Endothelial cell of umbilical vein (primary cell): ENCODE measurements around the gene EFNA2. TPM values are rescaled to one million over a fixed set of nuclear protein-coding genes. Genes with fewer than 3 reads are reported as not detected.

Source experiments
- BruUV-seq: library from RNA; stranded (reverse); fragments of 400-500 nt; replicated peaks from 2 replicates; lab custom pipeline; 2021; lab: Mats Ljungman, UMichigan
- CTCF ChIA-PET: fragments of 300-600, 350-600 bp; sonication (Branson Sonifier 250); formaldehyde crosslinking; loops from one replicate; lab custom pipeline; 2021; ENCODE audit warnings: antibody characterized with exemption, inconsistent platforms; lab: Charles Lee
- POLR2A ChIA-PET: fragments of 300-600, 350-600 bp; sonication (Branson Sonifier 250); formaldehyde crosslinking; loops from one replicate; lab custom pipeline; 2021; ENCODE audit warnings: antibody characterized with exemption, inconsistent platforms; lab: Charles Lee
- DNase-seq: peaks from one replicate; pipeline ENCODE4 v3.0.0-alpha.2; 2011; ENCODE audit warnings: low read depth, low spot score
- FAIRE-seq: peaks from 2 replicates; lab custom pipeline; 2011; peaks lifted over from hg19 to GRCh38; lab: Jason Lieb, UNC
- H2AFZ ChIP-seq: 2 replicates; pipeline ENCODE4 v1.6.0; 2012; ENCODE audit warnings: low read depth, low read length, control low read depth, inconsistent platforms
- H3K27ac ChIP-seq: 2 replicates; pipeline ENCODE4 v1.5.1; 2011; ENCODE audit warnings: low read depth, mild to moderate bottlenecking, control low read depth, low read length, moderate library complexity; ENCODE audit not compliant: insufficient read depth
- H3K27me3 ChIP-seq, 2 experiments: 2 replicates each; pipeline versions ENCODE4 v1.6.0 to v1.6.1; 2011; ENCODE audit warnings: low read length in 2 of 2, mixed read lengths in 1 of 2; ENCODE audit not compliant: control insufficient read depth in 2 of 2, insufficient read depth in 2 of 2
- H3K36me3 ChIP-seq, 2 experiments: 2 replicates in 1 of 2; 3 replicates in 1 of 2; pipeline ENCODE4 v1.5.1; 2011; ENCODE audit warnings: low read length in 2 of 2, mild to moderate bottlenecking in 1 of 2, moderate library complexity in 1 of 2; ENCODE audit not compliant: control insufficient read depth in 2 of 2, insufficient read depth in 2 of 2; ENCODE audit errors: extremely low read depth in 1 of 2
- H3K4me1 ChIP-seq: 3 replicates; pipeline ENCODE4 v1.5.1; 2011; ENCODE audit warnings: mild to moderate bottlenecking, low read length; ENCODE audit not compliant: control insufficient read depth, insufficient read depth; ENCODE audit errors: extremely low read depth
- H3K4me2 ChIP-seq: 2 replicates; pipeline ENCODE4 v1.6.1; 2011; ENCODE audit warnings: low read length, control low read depth, mixed read lengths; ENCODE audit not compliant: insufficient read depth
- H3K4me3 ChIP-seq, 3 experiments: fragments of 200-600 bp in 1 of 3; sonication (generic), shearing (Covaris generic) in 1 of 3; replicated peaks in 1 of 3; 2 replicates each; pipeline ENCODE4 v1.5.1; 2011 to 2016; ENCODE audit warnings: control low read depth in 3 of 3, low read length in 3 of 3, mild to moderate bottlenecking in 2 of 3, inconsistent platforms in 1 of 3, low read depth in 1 of 3, moderate library complexity in 1 of 3; ENCODE audit not compliant: insufficient read depth in 1 of 3
- H3K79me2 ChIP-seq: 2 replicates; pipeline ENCODE4 v1.6.0; 2012; ENCODE audit warnings: low read length, inconsistent platforms; ENCODE audit not compliant: control insufficient read depth, insufficient read depth
- H3K9ac ChIP-seq: replicated peaks from 2 replicates; pipeline ENCODE3; 2011; ENCODE audit warnings: low read length, control low read depth; ENCODE audit not compliant: insufficient read depth; ENCODE audit errors: extremely low read depth
- H3K9me1 ChIP-seq: replicated peaks from 3 replicates; pipeline ENCODE4 v1.6.0; 2011; ENCODE audit warnings: mild to moderate bottlenecking, low read length; ENCODE audit not compliant: control insufficient read depth, insufficient read depth; ENCODE audit errors: extremely low read depth
- H3K9me3 ChIP-seq: replicated peaks from 2 replicates; pipeline ENCODE4 v1.5.1; 2012; ENCODE audit warnings: low read length, inconsistent platforms; ENCODE audit not compliant: control insufficient read depth, insufficient read depth
- H4K20me1 ChIP-seq: replicated peaks from 2 replicates; pipeline ENCODE3; 2011; ENCODE audit warnings: mild to moderate bottlenecking, low read length; ENCODE audit not compliant: control insufficient read depth, insufficient read depth; ENCODE audit errors: extremely low read depth
- CTCF ChIP-seq, 2 donors: IDR thresholded peaks; 1 replicate in 1 of 2; 2 replicates in 1 of 2; pipeline ENCODE4 v1.5.1; 2011; ENCODE audit warnings: low read length in 2 of 2, mild to moderate bottlenecking in 2 of 2, moderate library complexity in 2 of 2, control low read depth in 1 of 2, inconsistent platforms in 1 of 2, low read depth in 1 of 2; ENCODE audit not compliant: insufficient read depth in 1 of 2; ENCODE audit errors: extremely low read depth in 1 of 2
- EZH2 ChIP-seq: IDR thresholded peaks from 2 replicates; pipeline ENCODE4 v1.6.1; 2012; ENCODE audit warnings: borderline replicate concordance, low read depth, mild to moderate bottlenecking, moderate library complexity, low read length, inconsistent platforms; ENCODE audit not compliant: severe bottlenecking
- FOS ChIP-seq: IDR thresholded peaks from 2 replicates; pipeline ENCODE4 v1.6.1; 2011; ENCODE audit warnings: mild to moderate bottlenecking, low read length, moderate library complexity, borderline replicate concordance; ENCODE audit not compliant: insufficient read depth
- GATA2 ChIP-seq: IDR thresholded peaks from 2 replicates; pipeline ENCODE4 v1.7.0; 2011; ENCODE audit warnings: low read depth, mild to moderate bottlenecking, moderate library complexity, mixed read lengths, low read length; ENCODE audit not compliant: insufficient read length, insufficient read depth
- JUN ChIP-seq: IDR thresholded peaks from 2 replicates; pipeline ENCODE4 v1.6.1; 2011; ENCODE audit warnings: borderline replicate concordance, low read depth; ENCODE audit not compliant: insufficient read length, insufficient read depth
- MAX ChIP-seq: IDR thresholded peaks from 2 replicates; pipeline ENCODE4 v1.6.1; 2011; ENCODE audit not compliant: insufficient read depth, insufficient read length
- MYC ChIP-seq: IDR thresholded peaks from one replicate; pipeline ENCODE4 v1.6.1; 2011; ENCODE audit warnings: mild to moderate bottlenecking, low read depth, low read length
- POLR2A ChIP-seq: IDR thresholded peaks from 2 replicates; pipeline ENCODE4 v1.6.1; 2012; ENCODE audit warnings: low read depth, mild to moderate bottlenecking, control low read depth, low read length
- POLR2AphosphoS5 ChIP-seq: IDR thresholded peaks from 2 replicates; pipeline ENCODE4 v1.6.1; 2012; ENCODE audit warnings: low read depth, mild to moderate bottlenecking, control low read depth, low read length, moderate library complexity; ENCODE audit not compliant: insufficient read depth
- dilution Hi-C: fragments of 300-500 bp; cut with MboI; formaldehyde crosslinking; loops from one replicate; pipeline ENCODE4 v1.15.0; 2019; ENCODE audit warnings: low sequenced_read_pairs; ENCODE audit not compliant: extremely low pct_ligation_motif_present
- intact Hi-C: fragments of 100-400 bp; cut with micrococcal nuclease; formaldehyde crosslinking; loops from one replicate; pipeline ENCODE4 v1.10.0; 2022
- polyA plus RNA-seq, 4 experiments: library from polyadenylated mRNA; depleted of rRNA in 3 of 4; stranded (reverse) in 3 of 4; unstranded in 1 of 4; fragments of >200 nt; gene quantifications; 2 replicates each; pipeline versions ENCODE4 v1.2.1 to v1.2.3, GENCODE V29; 2011 to 2012; ENCODE audit warnings: missing spikeins in 1 of 4
- total RNA-seq: library from RNA; stranded (reverse); gene quantifications from 2 replicates; pipeline ENCODE4 v1.2.3, GENCODE V29; 2021

The EFNA2 gene
- total and polyA plus RNA-seq, 2 donors (not counting 3 experiments of a cell fraction or from before 2014, with no cell fraction given) = 0.52 to 1.1 TPM

- BruUV-seq = no TSS peak
- no peak for TF ChIP-seq FOS
- TF ChIP-seq CTCF (IDR thresholded peaks at IDR 0.05; ENCODE audit: extremely low read depth in 1 of 2, insufficient read depth in 1 of 2, low read depth in 1 of 2, low read length in 2 of 2) = no peak
- TF ChIP-seq POLR2A = no peak
- TF ChIP-seq POLR2AphosphoS5 = no peak
- TF ChIP-seq GATA2 = no peak
- TF ChIP-seq MYC = no peak
- TF ChIP-seq EZH2 = no peak
- TF ChIP-seq JUN = no peak
- TF ChIP-seq MAX = no peak
- peak overlapping the region; percentile 97 for H3K9ac ChIP-seq
- H4K20me1 ChIP-seq = no peaks in the 10 kb centered on the region
- no peak overlapping the region for H3K27ac ChIP-seq
- intact Hi-C loops = no loop called here
- H3K4me1 ChIP-seq = peaks cover 38% of the 10 kb centered on the region
- ChIA-PET POLR2A (no interaction called here), CTCF (interaction anchor here (3.9 kb wide), 1 partner anchor 27 kb away, joined by 42 read pairs; no protein-coding TSS in a partner anchor)
- no peaks in the 10 kb centered on the region for H3K9me1 ChIP-seq
- H3K27me3 ChIP-seq = no peaks in the 10 kb centered on the region
- H3K9me3 ChIP-seq = no peaks in the 10 kb centered on the region
- H3K36me3 ChIP-seq = peaks cover 23 to 34% of the 10 kb centered on the region in 2 experiments
- peaks cover 45% of the 10 kb centered on the region for H3K79me2 ChIP-seq
- FAIRE-seq (no peak), DNase-seq (no peak)
- dilution Hi-C loops = no loop called here
- peak overlapping the region; percentile 96 for H3K4me2 ChIP-seq
- H3K4me3 ChIP-seq = no peak overlapping the region
- H2AFZ ChIP-seq = no peak overlapping the region
Observed at GRCh38 chr19:1270854-1271527, 14.7 kb upstream of the EFNA2 start.
